AG04450 (cell line): ENCODE data around the gene CGB5. TPM values are rescaled to one million over a fixed set of nuclear protein-coding genes. Genes with fewer than 3 reads are reported as not detected.

Experiments used
- CTCF ChIA-PET: fragments of 300-600, 350-600 bp; formaldehyde crosslinking; extraction: SDS; loops from one replicate; lab custom pipeline; 2022; ENCODE audit warnings: antibody characterized with exemption, inconsistent platforms; lab: Charles Lee
- POLR2A ChIA-PET: fragments of 350-600 bp; formaldehyde crosslinking; extraction: SDS; loops from one replicate; lab custom pipeline; 2021; ENCODE audit warnings: antibody characterized with exemption, inconsistent platforms; lab: Yijun Ruan, JAX
- DNase-seq: peaks from one replicate; pipeline ENCODE4 v3.0.0-alpha.2; 2011; ENCODE audit warnings: low read depth, low spot score
- H3K27ac ChIP-seq: one replicate; pipeline ENCODE4 v1.5.1; 2012; ENCODE audit warnings: low read depth, low read length, control low read depth
- H3K27me3 ChIP-seq: one replicate; pipeline ENCODE4 v1.6.0; 2012; ENCODE audit warnings: low read length; ENCODE audit not compliant: control insufficient read depth, insufficient read depth
- H3K4me3 ChIP-seq: 2 replicates; pipeline ENCODE4 v1.5.1; 2011; ENCODE audit warnings: mild to moderate bottlenecking, low read depth, low read length, control low read depth
- H3K9me3 ChIP-seq: 2 replicates; pipeline ENCODE4 v1.5.1; 2012; ENCODE audit warnings: low read length; ENCODE audit not compliant: control insufficient read depth, insufficient read depth
- polyA plus RNA-seq: library from polyadenylated mRNA; depleted of rRNA; stranded (reverse); fragments of >200 nt; gene quantifications from 2 replicates; pipeline ENCODE4 v1.2.3, GENCODE V29; 2011; rRNA removed
- small RNA-seq: library from RNA; depleted of rRNA; stranded (forward); fragments of <200 nt; gene quantifications from one replicate; pipeline ENCODE3, GENCODE V24; 2012; ENCODE audit warnings: low read depth; ENCODE audit not compliant: insufficient read length
- TF ChIP-seq, protein P1 (sequence below): IDR thresholded peaks from 2 replicates; pipeline ENCODE4 v1.5.1; 2011; ENCODE audit warnings: low read depth, low read length, control low read depth, inconsistent platforms

Gene CGB5
- polyA plus RNA-seq, 1 experiment = not detected

GRCh38 chr19:49085868-49086232 lies 42.2 kb downstream of the CGB5 start:
- TF ChIP-seq, protein P1, sequence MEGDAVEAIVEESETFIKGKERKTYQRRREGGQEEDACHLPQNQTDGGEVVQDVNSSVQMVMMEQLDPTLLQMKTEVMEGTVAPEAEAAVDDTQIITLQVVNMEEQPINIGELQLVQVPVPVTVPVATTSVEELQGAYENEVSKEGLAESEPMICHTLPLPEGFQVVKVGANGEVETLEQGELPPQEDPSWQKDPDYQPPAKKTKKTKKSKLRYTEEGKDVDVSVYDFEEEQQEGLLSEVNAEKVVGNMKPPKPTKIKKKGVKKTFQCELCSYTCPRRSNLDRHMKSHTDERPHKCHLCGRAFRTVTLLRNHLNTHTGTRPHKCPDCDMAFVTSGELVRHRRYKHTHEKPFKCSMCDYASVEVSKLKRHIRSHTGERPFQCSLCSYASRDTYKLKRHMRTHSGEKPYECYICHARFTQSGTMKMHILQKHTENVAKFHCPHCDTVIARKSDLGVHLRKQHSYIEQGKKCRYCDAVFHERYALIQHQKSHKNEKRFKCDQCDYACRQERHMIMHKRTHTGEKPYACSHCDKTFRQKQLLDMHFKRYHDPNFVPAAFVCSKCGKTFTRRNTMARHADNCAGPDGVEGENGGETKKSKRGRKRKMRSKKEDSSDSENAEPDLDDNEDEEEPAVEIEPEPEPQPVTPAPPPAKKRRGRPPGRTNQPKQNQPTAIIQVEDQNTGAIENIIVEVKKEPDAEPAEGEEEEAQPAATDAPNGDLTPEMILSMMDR = no peak
- H3K27me3 ChIP-seq = no peaks in the 10 kb centered on the region
- CTCF ChIA-PET = interaction anchor here (1.2 to 2.4 kb wide), 2 partner anchors 12 to 60 kb away, joined by 3 to 21 read pairs; no protein-coding TSS in a partner anchor
- peaks cover 3% of the 10 kb centered on the region; the same call in 1 of the 2 replicates for H3K9me3 ChIP-seq
- H3K27ac ChIP-seq = peak overlapping the region; percentile 88
- POLR2A ChIA-PET = interaction anchor here (1.0 kb wide), 1 partner anchor 12 kb away, joined by 3 read pairs; no protein-coding TSS in a partner anchor
- no peak for DNase-seq
- H3K4me3 ChIP-seq = peak overlapping the region; percentile 96

DNA sequence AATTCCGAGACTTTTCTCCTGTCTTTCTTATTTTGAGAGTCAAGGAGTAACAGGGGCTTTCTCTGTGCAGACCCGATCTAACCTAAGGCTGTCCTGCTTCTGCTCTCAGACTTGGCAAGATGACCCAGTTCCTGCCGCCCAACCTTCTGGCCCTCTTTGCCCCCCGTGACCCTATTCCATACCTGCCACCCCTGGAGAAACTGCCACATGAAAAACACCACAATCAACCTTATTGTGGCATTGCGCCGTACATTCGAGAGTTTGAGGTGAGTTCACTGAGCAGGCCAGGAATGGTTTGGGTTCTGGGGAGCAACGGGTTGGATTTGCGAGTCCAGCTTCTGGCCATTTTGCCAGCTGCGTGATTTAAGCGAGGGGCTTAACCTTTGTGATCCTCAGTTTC lies 42.6 kb downstream of the CGB5 start:
- no peak for DNase-seq
- Histone ChIP-seq H3K27ac (no peak overlapping the region), H3K4me3 (peak overlapping the region; percentile 96), H3K9me3 (peaks cover 3% of the 10 kb centered on the region; the same call in 1 of the 2 replicates), H3K27me3 (no peaks in the 10 kb centered on the region)
- POLR2A ChIA-PET = interaction anchor here (0.6 to 1.0 kb wide), 3 partner anchors 12 to 1819 kb away, joined by 3 to 6 read pairs (median 4); no protein-coding TSS in a partner anchor
- TF ChIP-seq, protein P1 = no peak
- CTCF ChIA-PET = interaction anchor here (0.6 to 2.4 kb wide), 3 partner anchors 12 to 60 kb away, joined by 3 to 21 read pairs (median 6); no protein-coding TSS in a partner anchor

DNA sequence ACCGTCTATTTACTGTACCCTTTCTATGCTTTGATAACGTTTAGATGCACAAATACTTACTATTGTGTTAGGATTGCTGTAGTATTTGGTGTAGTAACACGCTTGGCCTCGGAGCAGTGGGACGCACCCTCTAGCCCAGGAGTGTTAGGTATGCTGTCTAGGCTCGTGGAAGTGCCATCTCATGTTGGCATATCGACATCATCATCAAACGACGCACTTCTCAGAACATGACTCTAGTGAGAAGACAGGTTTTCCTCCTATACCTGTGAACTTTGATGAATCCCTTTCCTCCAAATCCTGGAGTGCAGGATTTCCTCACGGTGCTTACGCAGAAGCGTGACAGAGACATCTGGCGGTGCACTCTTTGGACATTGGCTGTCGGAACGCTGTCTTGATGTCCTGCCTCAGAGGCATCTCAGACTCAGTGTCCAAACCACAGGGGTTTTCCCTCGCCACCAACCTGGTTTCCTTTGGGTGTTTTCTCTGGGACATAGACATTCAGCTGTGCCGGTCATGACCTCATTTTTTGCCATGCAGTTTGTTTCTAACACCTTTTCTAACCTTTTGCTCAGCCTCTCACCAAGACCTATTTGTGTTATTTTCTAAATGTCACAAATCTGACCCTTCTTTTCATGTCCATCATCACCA lies 47.9 kb downstream of the CGB5 start:
- POLR2A ChIA-PET = no interaction called here
- H3K4me3 ChIP-seq = no peak overlapping the region
- DNase-seq = no peak
- no peaks in the 10 kb centered on the region for H3K27me3 ChIP-seq
- TF ChIP-seq, protein P1 = no peak
- H3K9me3 ChIP-seq = no peaks in the 10 kb centered on the region
- CTCF ChIA-PET = interaction anchor here (0.6 kb wide), 1 partner anchor 209 kb away, joined by 4 read pairs; no protein-coding TSS in a partner anchor
- no peak overlapping the region for H3K27ac ChIP-seq

GRCh38 chr19:49092686-49093085 lies 49.0 kb downstream of the CGB5 start:
- Histone ChIP-seq H3K9me3 (no peaks in the 10 kb centered on the region), H3K27ac (no peak overlapping the region), H3K27me3 (no peaks in the 10 kb centered on the region), H3K4me3 (no peak overlapping the region)
- no peak for DNase-seq
- ChIA-PET CTCF (interaction anchor here (1.5 kb wide), 1 partner anchor 134 kb away, joined by 4 read pairs; no protein-coding TSS in a partner anchor), POLR2A (no interaction called here)
- TF ChIP-seq, protein P1 = no peak

Small RNA genes within 50 kb of the gene (small RNA-seq; reads per million reads assigned to genes)
- gene MIR6798 = not detected
- gene RN7SL708P = not detected

Other genes with a start within 250 kb of the CGB5 start
- gene BCAT2, start 232.8 kb upstream of the CGB5 start, polyA plus RNA-seq = 23.3 and 31.8 TPM in 2 replicates
- gene HSD17B14, start 207.4 kb upstream of the CGB5 start, polyA plus RNA-seq = 2.3 and 3.6 TPM in 2 replicates
- gene PLEKHA4, start 175.2 kb upstream of the CGB5 start, polyA plus RNA-seq = 7.1 and 11.9 TPM in 2 replicates
- gene PPP1R15A, start 171.4 kb upstream of the CGB5 start, polyA plus RNA-seq = 36.5 and 37.2 TPM in 2 replicates
- gene TULP2, start 145.1 kb upstream of the CGB5 start, polyA plus RNA-seq = 0.20 and 0.25 TPM in 2 replicates
- 123 and 130 TPM in 2 replicates for gene NUCB1, start 143.5 kb upstream of the CGB5 start, polyA plus RNA-seq
- 0.48 and 0.61 TPM in 2 replicates for gene DHDH, start 110.1 kb upstream of the CGB5 start, polyA plus RNA-seq
- 110 and 147 TPM in 2 replicates for gene BAX, start 89.0 kb upstream of the CGB5 start, polyA plus RNA-seq
- 3,644 and 5,326 TPM in 2 replicates for gene FTL, start 78.5 kb upstream of the CGB5 start, polyA plus RNA-seq
- gene GYS1, start 50.5 kb upstream of the CGB5 start, polyA plus RNA-seq = 19.5 and 24.1 TPM in 2 replicates
- 107 and 131 TPM in 2 replicates for gene RUVBL2, start 50.0 kb upstream of the CGB5 start, polyA plus RNA-seq
- gene LHB, start 26.8 kb upstream of the CGB5 start, polyA plus RNA-seq = 0.31 TPM in 1 of 2 replicates, not detected in the other
- not detected in 2 replicates for gene CGB3, start 19.5 kb upstream of the CGB5 start, polyA plus RNA-seq
- gene CGB2, start 12.0 kb upstream of the CGB5 start, polyA plus RNA-seq = not detected in 2 replicates
- gene CGB1, start 7.0 kb upstream of the CGB5 start, polyA plus RNA-seq = not detected in 2 replicates
- not detected in 2 replicates for gene CGB8, start 5.3 kb downstream of the CGB5 start, polyA plus RNA-seq
- 0.42 and 0.87 TPM in 2 replicates for gene CGB7, start 13.9 kb downstream of the CGB5 start, polyA plus RNA-seq
- 0.09 and 0.30 TPM in 2 replicates for gene NTF4, start 21.0 kb downstream of the CGB5 start, polyA plus RNA-seq
- not detected in 2 replicates for gene KCNA7, start 28.9 kb downstream of the CGB5 start, polyA plus RNA-seq
- gene SNRNP70, start 41.6 kb downstream of the CGB5 start, polyA plus RNA-seq = 117 and 149 TPM in 2 replicates
- 4.2 and 4.9 TPM in 2 replicates for gene LIN7B, start 70.5 kb downstream of the CGB5 start, polyA plus RNA-seq
- 0.36 and 0.50 TPM in 2 replicates for gene C19orf73, start 75.3 kb downstream of the CGB5 start, polyA plus RNA-seq
- 0.52 and 0.63 TPM in 2 replicates for gene PPFIA3, start 75.7 kb downstream of the CGB5 start, polyA plus RNA-seq
- 0.06 TPM in 1 of 2 replicates, not detected in the other for gene HRC, start 111.5 kb downstream of the CGB5 start, polyA plus RNA-seq
- 4.3 and 6.3 TPM in 2 replicates for gene TRPM4, start 113.9 kb downstream of the CGB5 start, polyA plus RNA-seq